H9 (cell line): Measurements from ENCODE around the gene SELL. TPM values are rescaled to one million over a fixed set of nuclear protein-coding genes. Genes with fewer than 3 reads are reported as not detected.

ENCODE experiments used
- DNase-seq: peaks from one replicate; pipeline ENCODE4 v3.0.0-alpha.2; 2017
- H2AFZ ChIP-seq: one replicate; pipeline ENCODE4 v1.6.1; 2013; ENCODE audit warnings: mild to moderate bottlenecking, low read length, control low read depth, moderate library complexity
- H2AK5ac ChIP-seq: 2 replicates; pipeline ENCODE4 v1.6.1; 2013; ENCODE audit warnings: low read length, control low read depth, mixed read lengths; ENCODE audit not compliant: insufficient read length
- H2BK120ac ChIP-seq: one replicate; pipeline ENCODE4 v1.6.1; 2013; ENCODE audit warnings: low read depth, mild to moderate bottlenecking, low read length, control low read depth, inconsistent platforms; ENCODE audit not compliant: poor library complexity, severe bottlenecking
- H2BK12ac ChIP-seq: 2 replicates; pipeline ENCODE4 v1.6.1; 2013; ENCODE audit warnings: low read length, control low read depth, mixed read lengths, low read depth; ENCODE audit not compliant: insufficient read length
- H2BK15ac ChIP-seq: 2 replicates; pipeline ENCODE4 v1.6.1; 2013; ENCODE audit warnings: low read depth, low read length, control low read depth
- H2BK20ac ChIP-seq: one replicate; pipeline ENCODE4 v1.6.1; 2013; ENCODE audit warnings: low read depth, mild to moderate bottlenecking, low read length, control low read depth, inconsistent platforms; ENCODE audit not compliant: poor library complexity, severe bottlenecking
- H2BK5ac ChIP-seq: 2 replicates; pipeline ENCODE4 v1.6.1; 2013; ENCODE audit warnings: low read length, control low read depth, mixed read lengths; ENCODE audit not compliant: insufficient read length
- H3K14ac ChIP-seq: 2 replicates; pipeline ENCODE4 v1.6.1; 2013; ENCODE audit warnings: low read length, control low read depth; ENCODE audit not compliant: insufficient read depth
- H3K18ac ChIP-seq: 2 replicates; pipeline ENCODE4 v1.6.1; 2013; ENCODE audit warnings: low read depth, mild to moderate bottlenecking, mixed read lengths, low read length, control low read depth; ENCODE audit not compliant: insufficient read length
- H3K23ac ChIP-seq: 2 replicates; pipeline ENCODE4 v1.6.1; 2013; ENCODE audit warnings: low read length, control low read depth, mixed read lengths, low read depth; ENCODE audit not compliant: insufficient read length
- H3K23me2 ChIP-seq: 2 replicates; pipeline ENCODE4 v1.6.1; 2013; ENCODE audit warnings: low read depth, mild to moderate bottlenecking, mixed read lengths, low read length, control low read depth; ENCODE audit not compliant: insufficient read length, poor library complexity, severe bottlenecking
- H3K27ac ChIP-seq: 2 replicates; pipeline ENCODE4 v1.5.1; 2013; ENCODE audit warnings: low read length, control low read depth, mixed read lengths, low read depth; ENCODE audit not compliant: insufficient read length
- H3K27me3 ChIP-seq: 2 replicates; pipeline ENCODE4 v1.6.1; 2013; ENCODE audit warnings: low read length, control low read depth, inconsistent platforms; ENCODE audit not compliant: insufficient read depth
- H3K4ac ChIP-seq: 2 replicates; pipeline ENCODE4 v1.6.1; 2013; ENCODE audit warnings: low read depth, mild to moderate bottlenecking, control low read depth, inconsistent platforms, low read length, moderate library complexity
- H3K4me1 ChIP-seq: 2 replicates; pipeline ENCODE4 v1.6.1; 2013; ENCODE audit warnings: low read length, control low read depth, inconsistent platforms; ENCODE audit not compliant: insufficient read depth
- H3K4me2 ChIP-seq: 2 replicates; pipeline ENCODE4 v1.6.1; 2013; ENCODE audit warnings: low read length, control low read depth, mixed read lengths; ENCODE audit not compliant: insufficient read length, insufficient read depth
- H3K56ac ChIP-seq: 2 replicates; pipeline ENCODE4 v1.6.1; 2013; ENCODE audit warnings: low read depth, mild to moderate bottlenecking, mixed read lengths, low read length, control low read depth; ENCODE audit not compliant: insufficient read length
- H3K79me1 ChIP-seq: 2 replicates; pipeline ENCODE4 v1.6.1; 2013; ENCODE audit warnings: low read depth, mild to moderate bottlenecking, moderate library complexity, low read length, control low read depth, inconsistent platforms; ENCODE audit not compliant: insufficient read depth, poor library complexity, severe bottlenecking
- H3K79me2 ChIP-seq: 2 replicates; pipeline ENCODE4 v1.6.1; 2013; ENCODE audit warnings: low read length, control low read depth, inconsistent platforms; ENCODE audit not compliant: insufficient read depth
- H3K9ac ChIP-seq: 2 replicates; pipeline ENCODE4 v1.6.1; 2013; ENCODE audit warnings: low read length, control low read depth, mixed read lengths; ENCODE audit not compliant: insufficient read length; ENCODE audit errors: extremely low read depth
- H3K9me3 ChIP-seq: one replicate; pipeline ENCODE4 v1.6.1; 2013; ENCODE audit warnings: low read depth, low read length, inconsistent platforms; ENCODE audit not compliant: control insufficient read depth
- H3T11ph ChIP-seq: one replicate; pipeline ENCODE4 v1.6.1; 2013; ENCODE audit warnings: mild to moderate bottlenecking, low read length, control low read depth, inconsistent platforms
- H4K20me1 ChIP-seq: one replicate; pipeline ENCODE4 v1.6.1; 2013; ENCODE audit not compliant: control insufficient read depth, insufficient read length, insufficient read depth
- H4K5ac ChIP-seq: 2 replicates; pipeline ENCODE4 v1.6.1; 2013; ENCODE audit warnings: low read depth, mild to moderate bottlenecking, mixed read lengths, low read length, control low read depth; ENCODE audit not compliant: insufficient read length
- H4K8ac ChIP-seq: replicated peaks from 2 replicates; pipeline ENCODE4 v1.6.1; 2013; ENCODE audit warnings: low read length, control low read depth, mixed read lengths, low read depth; ENCODE audit not compliant: insufficient read length
- H4K91ac ChIP-seq: 2 replicates; pipeline ENCODE4 v1.6.1; 2013; ENCODE audit warnings: low read depth, mild to moderate bottlenecking, moderate library complexity, mixed read lengths, low read length, control low read depth; ENCODE audit not compliant: insufficient read length
- H3K27ac Mint-ChIP-seq, 3 experiments: 2 replicates in 2 of 3; 3 replicates in 1 of 3; pipeline ENCODE4 v1.8.0; 2020 to 2021; ENCODE audit warnings: mixed read lengths in 3 of 3, mild to moderate bottlenecking in 1 of 3, moderate library complexity in 1 of 3
- H3K27me3 Mint-ChIP-seq: 2 replicates; pipeline ENCODE4 v1.8.0; 2021; ENCODE audit warnings: low read depth, mild to moderate bottlenecking, moderate library complexity, mixed read lengths
- H3K36me3 Mint-ChIP-seq, 3 experiments: 2 replicates in 2 of 3; 3 replicates in 1 of 3; pipeline ENCODE4 v1.8.0; 2020 to 2021; ENCODE audit warnings: low read depth in 3 of 3, mixed read lengths in 3 of 3; ENCODE audit not compliant: insufficient read depth in 1 of 3
- H3K4me1 Mint-ChIP-seq, 2 experiments: 2 replicates each; pipeline ENCODE4 v1.8.0; 2020; ENCODE audit warnings: mixed read lengths in 2 of 2
- H3K4me3 Mint-ChIP-seq, 2 experiments: 2 replicates in 1 of 2; 3 replicates in 1 of 2; pipeline ENCODE4 v1.8.0; 2020 to 2021; ENCODE audit warnings: mild to moderate bottlenecking in 2 of 2, mixed read lengths in 2 of 2, moderate library complexity in 1 of 2
- H3K9me3 Mint-ChIP-seq, 2 experiments: 2 replicates in 1 of 2; 3 replicates in 1 of 2; pipeline ENCODE4 v1.8.0; 2020; ENCODE audit warnings: mild to moderate bottlenecking in 2 of 2, mixed read lengths in 2 of 2, moderate library complexity in 1 of 2
- WGBS: extraction: QIAGEN DNeasy Blood & Tissue Kit; methylation state at CpG from one replicate; pipeline ENCODE4 v1.1.7; 2013; ENCODE audit warnings: missing lambda C conversion rate, low lambda C conversion rate, mixed read lengths; ENCODE audit not compliant: insufficient read length; ENCODE audit errors: extremely low coverage; 5-methylcytosine and 5-hydroxymethylcytosine counted together
- total RNA-seq: library from RNA; stranded (reverse); gene quantifications from 2 replicates; pipeline ENCODE4 v1.2.1, GENCODE V29; 2021
- TF ChIP-seq, protein P1 (sequence below): fragments of 200-600 bp; sonication (generic); conservative IDR thresholded peaks from 3 replicates; pipeline ENCODE4 v1.8.0; 2021; ENCODE audit warnings: antibody characterized with exemption, mild to moderate bottlenecking

The SELL gene
- total RNA-seq, 1 experiment from 2014 or later = not detected

DNA sequence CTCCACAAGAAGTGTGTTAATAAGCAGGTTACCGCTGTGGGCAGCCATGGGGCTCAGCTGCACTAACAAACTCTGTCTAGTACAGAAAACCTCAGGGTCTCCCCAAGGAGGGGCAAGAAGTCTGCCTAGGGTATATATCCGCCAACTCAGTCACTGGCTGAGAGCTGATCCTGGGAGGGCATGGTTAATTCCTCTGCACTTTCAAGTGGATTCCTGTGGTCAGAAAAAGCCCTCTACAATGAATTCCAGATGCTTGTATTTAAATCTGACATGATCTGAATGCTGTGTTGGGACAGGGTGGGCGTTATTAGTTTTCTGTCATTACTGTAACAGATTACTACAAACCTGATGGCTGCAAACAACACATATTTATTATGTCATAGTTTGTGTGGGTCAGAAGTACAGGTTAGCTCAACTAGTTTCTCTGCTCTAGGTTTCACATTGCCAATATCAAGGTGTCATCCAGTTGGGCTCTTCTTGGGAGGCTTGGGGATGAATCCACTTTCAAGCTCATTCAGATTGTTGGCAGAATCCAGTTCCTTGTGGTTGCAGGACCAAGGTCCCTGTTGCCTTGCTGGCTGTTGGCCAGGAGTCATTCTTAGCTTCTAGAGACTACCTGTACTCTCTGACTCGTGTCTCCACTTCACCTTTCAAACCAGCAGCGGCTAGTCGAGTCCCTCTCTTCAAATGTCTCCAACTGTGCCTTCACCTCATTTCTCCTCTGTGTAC, 30.4 kb upstream of the SELL start:
- Histone ChIP-seq H3T11ph (no peak overlapping the region), H3K9ac (no peak overlapping the region), H3K4me1 (peaks cover 5% of the 10 kb centered on the region; the same call in 1 of the 2 replicates), H4K91ac (no peak overlapping the region), H2BK12ac (no peak overlapping the region), H4K8ac (no peak overlapping the region), H3K27ac (no peak overlapping the region), H3K56ac (no peak overlapping the region), H3K4me2 (no peak overlapping the region), H3K79me1 (no peaks in the 10 kb centered on the region), H2AK5ac (no peak overlapping the region), H2BK5ac (no peak overlapping the region), H4K20me1 (no peaks in the 10 kb centered on the region), H2BK15ac (no peak overlapping the region), H2AFZ (peak overlapping the region; percentile 68), H3K18ac (no peak overlapping the region), H3K79me2 (no peaks in the 10 kb centered on the region), H2BK20ac (no peak overlapping the region), H3K14ac (no peak overlapping the region), H3K4ac (no peak overlapping the region), H3K9me3 (no peaks in the 10 kb centered on the region), H2BK120ac (no peak overlapping the region), H3K23ac (no peak overlapping the region), H4K5ac (no peak overlapping the region), H3K23me2 (no peaks in the 10 kb centered on the region), H3K27me3 (no peaks in the 10 kb centered on the region)
- no CpG with 5 or more reads among the region's 6 CpGs for WGBS
- H3K36me3 Mint-ChIP-seq = peaks cover 0 to 6% (median 0%) of the 10 kb centered on the region in 3 experiments; a peak in 2 of 7 replicates
- peaks cover 3% of the 10 kb centered on the region for H3K27me3 Mint-ChIP-seq
- TF ChIP-seq, protein P1, sequence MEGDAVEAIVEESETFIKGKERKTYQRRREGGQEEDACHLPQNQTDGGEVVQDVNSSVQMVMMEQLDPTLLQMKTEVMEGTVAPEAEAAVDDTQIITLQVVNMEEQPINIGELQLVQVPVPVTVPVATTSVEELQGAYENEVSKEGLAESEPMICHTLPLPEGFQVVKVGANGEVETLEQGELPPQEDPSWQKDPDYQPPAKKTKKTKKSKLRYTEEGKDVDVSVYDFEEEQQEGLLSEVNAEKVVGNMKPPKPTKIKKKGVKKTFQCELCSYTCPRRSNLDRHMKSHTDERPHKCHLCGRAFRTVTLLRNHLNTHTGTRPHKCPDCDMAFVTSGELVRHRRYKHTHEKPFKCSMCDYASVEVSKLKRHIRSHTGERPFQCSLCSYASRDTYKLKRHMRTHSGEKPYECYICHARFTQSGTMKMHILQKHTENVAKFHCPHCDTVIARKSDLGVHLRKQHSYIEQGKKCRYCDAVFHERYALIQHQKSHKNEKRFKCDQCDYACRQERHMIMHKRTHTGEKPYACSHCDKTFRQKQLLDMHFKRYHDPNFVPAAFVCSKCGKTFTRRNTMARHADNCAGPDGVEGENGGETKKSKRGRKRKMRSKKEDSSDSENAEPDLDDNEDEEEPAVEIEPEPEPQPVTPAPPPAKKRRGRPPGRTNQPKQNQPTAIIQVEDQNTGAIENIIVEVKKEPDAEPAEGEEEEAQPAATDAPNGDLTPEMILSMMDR = no peak
- DNase-seq = no peak
- peaks cover 5% of the 10 kb centered on the region in 2 experiments; a peak in 3 of 5 replicates for H3K9me3 Mint-ChIP-seq
- no peak overlapping the region for H3K4me3 Mint-ChIP-seq
- H3K4me1 Mint-ChIP-seq = peaks cover 31 to 43% of the 10 kb centered on the region in 2 experiments
- H3K27ac Mint-ChIP-seq = peak overlapping the region in 2 of 3 experiments; percentile 13 to 57; a peak in 1 of 7 replicates
